ENCODE results near the gene MPLKIP.

The MPLKIP gene

GRCh38 chr7:40115936-40116335 lies 18.5 kb downstream of the MPLKIP start:
- H3K4me3 ChIP-seq (replicated peaks; ENCODE audit: low read depth, low read length), result no peak overlapping the region
- no peak for DNase-seq (ENCODE audit: extremely low read depth, low read depth)
- no peak for TF ChIP-seq CTCF (IDR thresholded peaks at IDR 0.05; ENCODE audit: low read depth, low read length, missing control alignments)

GRCh38 chr7:40105879-40106473 lies 28.4 kb downstream of the MPLKIP start:
- TF ChIP-seq CTCF (IDR thresholded peaks at IDR 0.05; ENCODE audit: low read depth, low read length, missing control alignments), result no peak
- no peak for DNase-seq (ENCODE audit: extremely low read depth, low read depth)
- H3K4me3 ChIP-seq (replicated peaks; ENCODE audit: low read depth, low read length), result no peak overlapping the region

- DNase-seq (ENCODE audit: extremely low read depth, low read depth), result no peak
- no peak overlapping the region for H3K4me3 ChIP-seq (replicated peaks; ENCODE audit: low read depth, low read length)
- no peak for TF ChIP-seq CTCF (IDR thresholded peaks at IDR 0.05; ENCODE audit: low read depth, low read length, missing control alignments)
Measured at GRCh38 chr7:40102897-40103296, 31.5 kb downstream of the MPLKIP start.

GRCh38 chr7:40101201-40101600 lies 33.2 kb downstream of the MPLKIP start:
- no peak for DNase-seq (ENCODE audit: extremely low read depth, low read depth)
- no peak for TF ChIP-seq CTCF (IDR thresholded peaks at IDR 0.05; ENCODE audit: low read depth, low read length, missing control alignments)
- H3K4me3 ChIP-seq (replicated peaks; ENCODE audit: low read depth, low read length), result no peak overlapping the region

GRCh38 chr7:40099837-40100236 lies 34.6 kb downstream of the MPLKIP start:
- H3K4me3 ChIP-seq (replicated peaks; ENCODE audit: low read depth, low read length), result no peak overlapping the region
- no peak for DNase-seq (ENCODE audit: extremely low read depth, low read depth)
- no peak for TF ChIP-seq CTCF (IDR thresholded peaks at IDR 0.05; ENCODE audit: low read depth, low read length, missing control alignments)

GRCh38 chr7:40098810-40099209 lies 35.6 kb downstream of the MPLKIP start:
- no peak overlapping the region for H3K4me3 ChIP-seq (replicated peaks; ENCODE audit: low read depth, low read length)
- DNase-seq (ENCODE audit: extremely low read depth, low read depth), result no peak
- no peak for TF ChIP-seq CTCF (IDR thresholded peaks at IDR 0.05; ENCODE audit: low read depth, low read length, missing control alignments)

GRCh38 chr7:40097728-40098127 lies 36.7 kb downstream of the MPLKIP start:
- no peak for DNase-seq (ENCODE audit: extremely low read depth, low read depth)
- TF ChIP-seq CTCF (IDR thresholded peaks at IDR 0.05; ENCODE audit: low read depth, low read length, missing control alignments), result no peak
- no peak overlapping the region for H3K4me3 ChIP-seq (replicated peaks; ENCODE audit: low read depth, low read length)

All from HFF-Myc (cell line).